K562 (cell line): ENCODE measurements around the gene KBTBD13. TPM values are rescaled to one million over a fixed set of nuclear protein-coding genes. Genes with fewer than 3 reads are reported as not detected.
A peak's percentile ranks its signal among the peaks of the same experiment; 100 is the strongest.

Experiments used
- ATAC-seq: fragments of 200-7000 bp; cut with Tn5 transposase; 3 replicates; pipeline ENCODE4 v1.9.1; 2020; ENCODE audit warnings: moderate library complexity
- BruUV-seq: library from RNA; stranded (reverse); fragments of 400-500 nt; replicated peaks from 2 replicates; lab custom pipeline; 2021; lab: Mats Ljungman, UMichigan
- CTCF ChIA-PET: fragments of 300-600 bp; formaldehyde crosslinking; extraction: SDS; loops from one replicate; lab custom pipeline; 2021; ENCODE audit warnings: low intra/inter-chr PET ratio; lab: Yijun Ruan, JAX
- POLR2A ChIA-PET: fragments of 300-600, 350-650 bp; sonication (Branson Sonifier 250); formaldehyde crosslinking; extraction: SDS; loops from one replicate; lab custom pipeline; 2021; ENCODE audit warnings: antibody characterized with exemption, inconsistent platforms; lab: Yijun Ruan, JAX
- DNase-seq, 4 experiments: peaks; one replicate each; pipeline versions ENCODE4 v3.0.0 to v3.0.0-alpha.2; 2011 to 2018; ENCODE audit warnings: low spot score in 3 of 4, mixed read lengths in 3 of 4; ENCODE audit errors: extremely low read depth in 1 of 4
- FAIRE-seq: peaks from 2 replicates; lab custom pipeline; 2011; peaks lifted over from hg19 to GRCh38; lab: Jason Lieb, UNC
- H2AFZ ChIP-seq: 2 replicates; pipeline ENCODE4 v1.6.0; 2011; ENCODE audit warnings: low read depth, low read length, control low read depth, inconsistent platforms
- H3K27ac ChIP-seq: fragments of 200-600 bp; 3 replicates; pipeline ENCODE4 v1.8.0; 2011; ENCODE audit warnings: low read depth, mild to moderate bottlenecking, control low read depth, inconsistent platforms, low read length, moderate library complexity, mixed read lengths; ENCODE audit errors: extremely low read depth
- H3K27me3 ChIP-seq, 2 experiments: fragments of 300-600 bp in 1 of 2; 2 replicates in 1 of 2; 3 replicates in 1 of 2; pipeline versions ENCODE4 v1.6.0 to v1.8.0; 2011; ENCODE audit warnings: inconsistent platforms in 2 of 2, low read length in 2 of 2, mild to moderate bottlenecking in 1 of 2, mixed read lengths in 1 of 2, moderate library complexity in 1 of 2; ENCODE audit not compliant: control insufficient read depth in 2 of 2, insufficient read depth in 2 of 2
- H3K36me3 ChIP-seq: fragments of 300-600 bp; 3 replicates; pipeline ENCODE4 v1.8.0; 2011; ENCODE audit warnings: mild to moderate bottlenecking, low read length, inconsistent platforms; ENCODE audit not compliant: control insufficient read depth, insufficient read depth
- H3K4me1 ChIP-seq, 2 experiments: fragments of 200-600 bp in 1 of 2; replicated peaks in 1 of 2; 2 replicates in 1 of 2; 3 replicates in 1 of 2; pipeline versions ENCODE4 v1.5.1 to v1.8.0; 2011; ENCODE audit warnings: inconsistent platforms in 2 of 2, low read length in 2 of 2, mild to moderate bottlenecking in 1 of 2, mixed read lengths in 1 of 2, moderate library complexity in 1 of 2; ENCODE audit not compliant: control insufficient read depth in 2 of 2, insufficient read depth in 2 of 2
- H3K4me2 ChIP-seq: 2 replicates; pipeline ENCODE4 v1.6.1; 2011; ENCODE audit warnings: low read length, control low read depth, inconsistent platforms, mixed read lengths; ENCODE audit not compliant: insufficient read depth
- H3K4me3 ChIP-seq: fragments of 200-600 bp; sonication (generic), shearing (Covaris generic); 2 replicates; pipeline ENCODE4 v1.5.1; 2016; ENCODE audit warnings: control low read depth, inconsistent platforms
- H3K79me2 ChIP-seq: fragments of 200-600 bp; 3 replicates; pipeline ENCODE4 v1.8.0; 2011; ENCODE audit warnings: low read length, inconsistent platforms; ENCODE audit not compliant: control insufficient read depth, insufficient read depth
- H3K9ac ChIP-seq, 2 experiments: 2 replicates each; pipeline versions ENCODE4 v1.6.0 to v1.6.1; 2011; ENCODE audit warnings: low read depth in 2 of 2, low read length in 2 of 2, control low read depth in 1 of 2, inconsistent platforms in 1 of 2, mild to moderate bottlenecking in 1 of 2, mixed read lengths in 1 of 2; ENCODE audit not compliant: insufficient read depth in 1 of 2
- H3K9me1 ChIP-seq: one replicate; pipeline ENCODE4 v1.6.0; 2011; ENCODE audit warnings: inconsistent platforms, mild to moderate bottlenecking, low read length, moderate library complexity; ENCODE audit not compliant: control insufficient read depth, insufficient read depth
- H3K9me3 ChIP-seq: replicated peaks from 2 replicates; pipeline ENCODE4 v1.5.1; 2011; ENCODE audit warnings: low read depth, low read length, inconsistent platforms; ENCODE audit not compliant: control insufficient read depth, insufficient read depth
- H4K20me1 ChIP-seq: replicated peaks from 2 replicates; pipeline ENCODE4 v1.6.1; 2011; ENCODE audit warnings: low read length, inconsistent platforms, mixed read lengths; ENCODE audit not compliant: control insufficient read depth, insufficient read depth
- POLR2G ChIP-seq: fragments of 200-400 bp; formaldehyde crosslinking; IDR thresholded peaks from 2 replicates; pipeline ENCODE4 v1.6.1; 2017; ENCODE audit warnings: low read depth, mild to moderate bottlenecking, antibody characterized with exemption, low read length, moderate library complexity
- PRMT5 ChIP-seq: sonication (generic); formaldehyde crosslinking; IDR thresholded peaks from 2 replicates; pipeline ENCODE4 v1.5.0; 2020; ENCODE audit warnings: missing genetic modification reagents
- WGBS: fragments of 100-300 bp; shearing (Covaris generic); methylation state at CpG from one replicate; pipeline ENCODE4 v1.1.6; 2016; ENCODE audit warnings: low coverage, mixed read lengths; ENCODE audit not compliant: insufficient coverage; ENCODE audit errors: missing lambda C conversion rate; 5-methylcytosine and 5-hydroxymethylcytosine counted together
- in situ Hi-C: fragments of 300-500 bp; cut with MboI; formaldehyde crosslinking; loops from 4 replicates; pipeline ENCODE4 v1.15.0; 2018; ENCODE audit warnings: inconsistent platforms, mixed read lengths
- intact Hi-C: fragments of 100-400 bp; cut with micrococcal nuclease; formaldehyde crosslinking; loops from 2 replicates; pipeline ENCODE4 v1.14.2; 2022
- polyA plus RNA-seq, 8 experiments: library from polyadenylated mRNA; depleted of rRNA in 4 of 8; stranded (reverse) in 5 of 8; unstranded in 3 of 8; fragments of >200 nt; fragmentation: Nextera tagmentation in 2 of 8; fragmentation: Illumina TruSeq in 1 of 8; extraction: Ambion mirVana in 2 of 8; extraction: Trizol in 1 of 8; gene quantifications; 2 replicates each; pipeline versions ENCODE4 v1.2.1 to v1.2.3, GENCODE V29; 2011 to 2014; ENCODE audit warnings: inconsistent platforms in 1 of 8, missing spikeins in 1 of 8
- total RNA-seq, 7 experiments: library from RNA; depleted of rRNA in 6 of 7; stranded (reverse); fragments of >200 nt in 6 of 7; fragmentation: Illumina TruSeq in 2 of 7; extraction: Trizol in 2 of 7; gene quantifications; 2 replicates each; pipeline versions ENCODE4 v1.2.1 to v1.2.3, GENCODE V29; 2011 to 2021; ENCODE audit warnings: low replicate concordance in 1 of 7

The KBTBD13 gene
- total and polyA plus RNA-seq, 9 of the 15 experiments (the other 6 are each of a cell fraction or from before 2014, with no cell fraction given), result 0.07 to 0.13 (median 0.10) TPM; not detected in 3

DNA sequence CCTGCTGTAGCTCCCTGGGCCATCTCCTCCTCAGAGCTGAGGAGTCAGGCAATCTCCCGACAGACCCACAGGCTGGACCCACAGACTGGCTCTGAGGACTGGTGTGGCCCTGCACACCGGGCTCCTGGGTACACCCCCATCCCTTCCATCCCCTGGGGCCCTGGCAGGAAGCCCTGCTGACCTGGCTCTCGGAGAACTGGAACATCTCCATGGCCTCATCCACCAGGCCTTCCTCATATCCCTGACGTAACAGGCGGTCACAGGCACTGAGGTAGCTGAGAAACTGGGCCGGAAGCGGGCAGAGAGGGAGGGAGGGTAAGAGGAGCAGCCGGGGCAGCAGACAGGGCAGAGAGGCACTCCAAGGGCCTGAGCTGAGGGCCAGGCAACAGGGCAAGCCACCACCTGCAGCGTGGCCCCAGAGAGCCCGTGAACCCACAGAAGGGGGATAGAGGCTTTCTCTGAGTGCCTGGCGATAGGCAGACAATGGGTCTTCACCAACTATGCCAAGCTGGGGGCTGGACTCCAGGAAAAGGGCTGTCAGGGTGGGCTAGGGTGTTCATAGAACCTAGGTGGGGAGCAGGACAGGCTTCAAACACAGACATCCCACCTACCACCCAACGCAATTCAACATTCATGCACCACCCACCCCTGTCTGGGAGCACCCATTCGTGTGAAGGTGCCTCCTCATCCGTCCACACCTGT, 17.9 kb downstream of the KBTBD13 start:
- no TSS peak for BruUV-seq
- 31% methylated on average over 13 of the region's 14 CpGs for WGBS
- peaks cover 0 to 5% of the 10 kb centered on the region in 2 experiments; a peak in 1 of 5 replicates for H3K4me1 ChIP-seq
- TF ChIP-seq POLR2G (0 out of 2 replicates have a peak, but pooled peaks have one; percentile 42), PRMT5 (CRISPR knock-in tag) (no peak)
- no peaks in the 10 kb centered on the region for H3K9me3 ChIP-seq
- no peak overlapping the region for H3K4me2 ChIP-seq
- DNase-seq (no peak), ATAC-seq (no peak; the same call in 2 of the 3 replicates), FAIRE-seq (no peak)
- no peak overlapping the region for H3K27ac ChIP-seq
- H2AFZ ChIP-seq, result no peak overlapping the region
- ChIA-PET CTCF (no interaction called here), POLR2A (interaction anchor here (0.6 to 1.2 kb wide), 2 partner anchors 8 to 36 kb away, joined by 3 read pairs; no protein-coding TSS in a partner anchor)
- H3K9ac ChIP-seq, result peak overlapping the region in 1 of 2 experiments; percentile 33; a peak in 2 of 4 replicates
- in situ Hi-C loops (no loop called here), intact Hi-C loops (no loop called here)
- no peaks in the 10 kb centered on the region for H3K79me2 ChIP-seq
- H3K36me3 ChIP-seq, result peaks cover 14% of the 10 kb centered on the region; the same call in 2 of the 3 replicates
- no peaks in the 10 kb centered on the region; a peak in 2 of 5 replicates for H3K27me3 ChIP-seq
- no peak overlapping the region for H3K4me3 ChIP-seq
- no peaks in the 10 kb centered on the region for H4K20me1 ChIP-seq
- H3K9me1 ChIP-seq, result no peaks in the 10 kb centered on the region
